Erythroblast (primary cell): ENCODE measurements around the gene LIPN.

Source experiments
- DNase-seq, 2 experiments: peaks; one replicate each; lab custom pipeline; 2025; lab: John Stamatoyannopoulos, UW
- GATA1 ChIP-seq: IDR thresholded peaks from 2 replicates; pipeline ENCODE4 v1.6.1; 2011; ENCODE audit warnings: low read depth, mild to moderate bottlenecking, control low read depth, low read length, moderate library complexity
- POLR2A ChIP-seq: IDR thresholded peaks from 2 replicates; pipeline ENCODE4 v1.6.1; 2011; ENCODE audit warnings: mild to moderate bottlenecking, low read length

LIPN gene

DNA sequence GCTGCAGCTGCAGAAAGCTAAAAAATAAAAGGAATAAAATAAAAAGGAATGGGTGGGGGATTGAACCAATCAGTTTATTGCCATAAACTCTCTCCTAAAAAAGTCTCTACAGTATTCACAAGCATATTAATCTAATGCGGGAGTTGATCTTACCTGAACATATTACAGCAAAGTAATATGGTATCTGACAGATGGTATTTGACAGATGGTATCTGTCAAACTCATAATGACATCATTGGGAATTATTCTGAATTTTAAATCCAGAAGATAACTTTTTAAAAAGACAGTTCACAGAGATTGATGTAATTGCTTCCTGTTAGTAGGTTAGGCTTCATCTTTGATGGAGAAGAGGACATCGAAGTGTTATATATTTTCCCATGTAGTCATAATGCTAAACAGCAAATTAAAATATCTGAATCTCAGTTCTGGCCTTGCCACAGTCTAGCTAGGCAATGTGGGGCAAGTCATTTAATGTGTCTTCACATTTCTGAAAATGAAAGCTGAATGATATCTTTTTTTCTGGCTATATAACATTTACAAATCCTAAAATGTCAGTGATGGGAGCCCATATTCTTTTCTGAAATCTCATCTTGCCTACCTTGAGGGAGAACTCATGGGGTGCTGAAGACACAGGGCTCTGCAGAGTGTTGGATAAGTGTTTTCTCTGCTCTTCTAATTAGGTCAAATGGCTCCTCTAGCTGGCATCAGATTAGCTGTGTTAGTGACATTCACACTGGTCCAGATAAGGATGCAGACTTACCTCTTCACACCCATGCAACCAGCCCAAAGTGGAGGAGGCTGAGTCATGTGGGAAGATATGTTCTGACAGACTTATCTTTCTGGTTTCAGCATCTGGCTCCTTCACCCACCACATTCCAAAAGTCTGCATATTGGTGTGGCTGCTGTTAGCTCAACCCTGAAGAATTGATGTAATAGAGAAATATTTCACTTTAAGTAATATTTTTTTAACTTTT lies 40.6 kb downstream of the LIPN start:
- peak; percentile 67 to 82 for DNase-seq
- TF ChIP-seq GATA1: no peak
- no peak for TF ChIP-seq POLR2A

DNA sequence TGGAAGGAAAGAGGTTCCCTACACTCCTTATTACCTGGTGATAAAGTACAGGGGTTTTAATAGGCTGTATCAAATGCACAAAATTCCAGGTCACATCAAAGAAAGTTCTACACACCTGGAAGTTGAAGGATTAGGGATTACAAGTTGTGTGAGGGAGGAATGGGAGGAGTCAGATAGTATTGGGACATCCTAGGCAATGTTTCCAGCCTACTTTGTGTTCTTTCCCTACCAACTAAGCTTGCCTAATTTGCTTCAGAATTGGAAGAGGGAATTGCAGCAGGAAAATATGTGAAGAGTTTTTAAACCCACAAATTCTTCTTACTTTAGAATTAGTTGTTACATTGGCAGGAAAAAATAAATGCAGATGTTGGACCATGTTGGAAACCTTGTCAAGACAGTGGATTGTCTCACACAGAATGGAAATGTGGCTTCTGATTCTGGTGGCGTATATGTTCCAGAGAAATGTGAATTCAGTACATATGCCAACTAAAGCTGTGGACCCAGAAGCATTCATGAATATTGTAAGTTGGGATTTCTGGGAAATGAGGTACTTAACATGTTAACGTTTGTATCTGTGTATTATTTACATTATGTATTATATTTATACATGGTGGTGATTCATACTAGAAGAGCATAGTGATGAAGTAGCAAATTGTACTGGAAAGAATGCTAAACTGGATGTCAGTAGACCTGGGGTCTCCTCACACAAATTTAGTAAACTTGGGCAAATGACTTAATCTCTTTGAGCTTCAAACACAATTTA lies 42.9 kb downstream of the LIPN start, which contains the start of gene LIPM:
TSS of gene LIPM (plus strand) at position 208 of the 763 bp plus-strand sequence. CDS start at position 375, 167 bp downstream.
- DNase-seq: no peak
- no peak for TF ChIP-seq POLR2A
- no peak for TF ChIP-seq GATA1

GRCh38 chr10:88803641-88804040 lies 43.8 kb downstream of the LIPN start:
- DNase-seq: no peak
- TF ChIP-seq GATA1 (no peak), POLR2A (no peak)

DNA sequence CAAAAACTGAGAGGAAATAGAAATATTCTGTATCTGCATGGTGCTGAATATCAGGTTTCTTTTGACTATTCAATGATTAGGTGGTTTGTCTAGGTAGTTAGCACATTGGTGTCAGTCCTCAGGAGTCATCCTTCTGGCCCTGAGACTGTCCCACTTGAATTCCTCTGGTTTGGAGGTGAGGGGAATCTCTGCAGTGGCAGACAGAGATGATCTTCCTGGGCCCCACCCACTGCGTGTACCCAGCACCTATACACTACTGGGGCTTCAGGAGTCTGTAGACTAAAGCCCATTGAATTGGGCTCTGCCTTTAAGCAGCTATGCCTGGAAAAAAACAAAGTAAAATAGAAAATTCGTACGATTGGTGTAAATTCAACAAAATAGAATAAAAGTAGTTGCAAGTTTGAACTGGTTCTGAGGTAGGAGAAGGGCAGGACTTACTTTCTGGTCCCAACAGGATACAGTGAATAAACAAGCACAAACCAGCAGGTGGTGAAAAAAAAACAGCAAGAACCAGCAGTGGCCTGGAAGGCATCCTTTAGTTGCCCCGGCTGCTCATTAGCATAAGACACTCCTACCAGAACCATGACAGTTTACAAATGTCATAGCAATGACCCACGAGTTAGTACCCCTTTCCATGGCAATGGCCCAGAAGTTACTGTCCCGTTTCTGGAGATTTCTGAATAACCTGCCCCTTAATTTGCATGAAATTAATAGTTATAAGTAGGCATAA lies 44.4 kb downstream of the LIPN start:
- TF ChIP-seq POLR2A: no peak
- TF ChIP-seq GATA1: no peak
- DNase-seq: no peak

DNA sequence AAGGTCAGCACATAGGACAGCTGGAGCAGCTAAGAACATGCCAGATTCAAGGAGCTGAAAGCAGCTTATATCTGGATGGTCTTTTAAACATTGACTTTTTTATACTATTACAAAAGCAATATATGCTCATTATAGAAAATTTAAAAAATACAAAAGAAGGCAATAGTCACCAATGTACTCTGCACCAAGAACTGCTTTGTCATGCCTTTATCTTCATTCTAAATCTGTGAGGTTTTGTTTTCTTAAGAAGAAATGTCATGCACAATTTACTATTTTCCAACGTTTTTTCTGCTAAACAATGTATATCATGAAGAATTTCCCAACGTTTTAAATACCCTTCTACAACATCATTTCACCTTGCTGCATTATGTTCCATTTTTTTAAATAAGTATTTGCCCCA lies 45.5 kb downstream of the LIPN start:
- TF ChIP-seq GATA1 (no peak), POLR2A (no peak)
- DNase-seq: no peak

GRCh38 chr10:88805924-88806323 lies 46.1 kb downstream of the LIPN start:
- no peak for DNase-seq

DNA sequence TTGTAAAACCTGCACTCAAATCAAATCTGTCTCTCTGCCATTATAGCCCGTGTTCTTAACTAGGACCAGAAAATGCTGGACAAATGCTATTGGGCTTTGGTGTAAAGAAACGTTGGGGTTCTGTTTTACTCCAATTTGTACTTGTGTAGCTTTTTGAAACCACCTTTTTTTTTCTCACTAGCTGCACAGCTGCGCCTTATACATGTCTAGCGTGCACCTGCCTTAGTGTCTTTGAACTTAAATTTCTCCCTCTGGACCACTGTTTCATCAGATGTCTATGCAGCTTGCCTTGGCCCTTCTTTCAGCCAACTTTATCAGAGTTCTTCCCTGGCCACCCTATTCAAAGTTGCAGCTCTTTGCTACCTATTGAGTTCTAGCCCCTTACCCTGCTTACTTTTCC lies 49.8 kb downstream of the LIPN start:
- no peak for TF ChIP-seq POLR2A
- no peak for DNase-seq

More at GRCh38 chr10:88805924-88806323, 46.1 kb downstream of the LIPN start:
- TF ChIP-seq GATA1: no peak
- TF ChIP-seq POLR2A: no peak

DNA sequence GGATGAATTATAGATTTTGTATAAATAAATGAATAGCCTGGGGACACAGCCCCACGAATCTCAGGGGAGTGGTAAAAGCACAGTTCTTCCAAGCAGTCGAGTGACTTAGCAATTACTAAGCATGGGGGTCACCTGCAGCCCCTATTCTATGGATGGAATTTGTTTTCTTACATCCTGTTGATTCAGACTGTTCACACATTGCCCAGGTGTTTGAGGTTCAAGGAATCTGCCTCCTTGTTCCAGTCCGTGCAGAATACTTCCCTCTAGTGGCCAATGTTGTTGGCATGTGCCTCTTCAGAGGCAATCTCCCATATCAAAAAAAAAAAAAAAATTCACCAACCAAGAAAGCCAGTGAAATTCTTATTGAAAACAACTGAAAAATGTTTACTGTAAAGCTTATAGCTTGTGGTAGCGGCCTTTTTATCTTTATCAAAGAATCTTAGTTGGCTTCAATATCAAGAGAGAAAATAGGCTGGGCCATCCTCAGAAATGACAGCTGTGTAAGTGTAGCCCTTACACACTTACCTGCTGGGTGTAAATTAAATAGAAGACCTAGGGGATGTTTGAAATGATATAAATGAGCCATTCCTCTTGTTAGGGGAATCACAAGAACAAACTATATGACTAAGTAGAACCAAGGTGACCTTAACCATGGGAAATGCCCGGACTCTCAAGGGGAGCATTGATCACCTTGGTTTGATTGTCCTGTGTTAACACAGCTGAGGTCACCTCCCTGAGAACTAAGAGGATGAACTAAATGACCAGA lies 50.6 kb downstream of the LIPN start:
- TF ChIP-seq POLR2A: no peak
- TF ChIP-seq GATA1: no peak
- DNase-seq: peak; percentile 37 to 54

DNA sequence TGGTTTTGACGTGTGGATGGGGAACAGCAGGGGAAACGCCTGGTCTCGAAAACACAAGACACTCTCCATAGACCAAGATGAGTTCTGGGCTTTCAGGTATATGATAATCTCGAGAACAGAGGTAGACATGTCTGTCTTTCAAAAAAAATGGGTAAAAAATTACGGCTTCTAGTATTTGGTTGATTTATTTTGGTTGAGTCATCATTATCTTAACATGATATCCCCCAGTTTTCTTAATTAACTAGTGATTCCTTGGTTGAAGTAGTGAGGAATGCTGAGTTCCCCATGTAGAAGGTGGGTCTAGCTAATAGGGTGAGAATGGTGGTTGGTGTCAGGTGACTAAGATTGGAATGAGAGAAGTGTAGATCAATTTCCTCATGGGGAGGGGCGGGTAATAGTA lies 53.4 kb downstream of the LIPN start:
- TF ChIP-seq POLR2A (no peak), GATA1 (no peak)
- DNase-seq: no peak

- TF ChIP-seq GATA1 (no peak), POLR2A (no peak)
These were observed 59.5 kb downstream of the LIPN start for GRCh38 chr10:88819290-88819689.

GRCh38 chr10:88820748-88821401 lies 61.1 kb downstream of the LIPN start:
- DNase-seq: peak in 1 of 2 experiments; percentile 6
- TF ChIP-seq POLR2A: no peak
- no peak for TF ChIP-seq GATA1

More at GRCh38 chr10:88819290-88819689, 59.5 kb downstream of the LIPN start:
- no peak for DNase-seq

- no peak for DNase-seq
- TF ChIP-seq GATA1 (no peak), POLR2A (no peak)
These were observed 66.6 kb downstream of the LIPN start for GRCh38 chr10:88826388-88826787.
